Duodenal mucosa (tissue), 2 donors: Measurements from ENCODE around the gene DSCAML1.

Experiments
- H3K27ac ChIP-seq: one replicate; pipeline ENCODE4 v1.7.0; 2013; ENCODE audit warnings: low read depth, low read length
- H3K27me3 ChIP-seq, 2 donors: one replicate each; pipeline ENCODE4 v1.7.0; 2013; ENCODE audit warnings: low read length in 2 of 2, control low read depth in 1 of 2; ENCODE audit not compliant: insufficient read depth in 2 of 2, control insufficient read depth in 1 of 2
- H3K36me3 ChIP-seq, 2 donors: one replicate each; pipeline ENCODE4 v1.7.0; 2013; ENCODE audit warnings: low read length in 2 of 2, control low read depth in 1 of 2; ENCODE audit not compliant: insufficient read depth in 2 of 2, control insufficient read depth in 1 of 2
- H3K4me1 ChIP-seq, 2 donors: one replicate each; pipeline ENCODE4 v1.7.0; 2013; ENCODE audit warnings: low read length in 2 of 2, control low read depth in 1 of 2; ENCODE audit not compliant: insufficient read depth in 2 of 2, control insufficient read depth in 1 of 2
- H3K4me3 ChIP-seq, 2 donors: one replicate each; pipeline ENCODE4 v1.7.0; 2013; ENCODE audit warnings: low read length in 2 of 2, low read depth in 1 of 2
- H3K9ac ChIP-seq, 2 donors: one replicate each; pipeline ENCODE4 v1.7.0; 2013; ENCODE audit warnings: low read length in 2 of 2, low read depth in 1 of 2
- H3K9me3 ChIP-seq, 2 donors: one replicate each; pipeline ENCODE4 v1.7.0; 2013; ENCODE audit warnings: low read length in 2 of 2, control low read depth in 1 of 2; ENCODE audit not compliant: control insufficient read depth in 1 of 2

The DSCAML1 gene

GRCh38 chr11:117442049-117442868 lies 354.8 kb downstream of the DSCAML1 start:
- Histone ChIP-seq H3K4me3 (no peak overlapping the region), H3K36me3 (no peaks in the 10 kb centered on the region), H3K9me3 (no peaks in the 10 kb centered on the region), H3K27me3 (peaks cover 17% of the 10 kb centered on the region in 2 donors), H3K27ac (no peak overlapping the region), H3K9ac (no peak overlapping the region), H3K4me1 (no peaks in the 10 kb centered on the region)

- H3K27ac ChIP-seq: no peak overlapping the region
- H3K4me1 ChIP-seq: no peaks in the 10 kb centered on the region
- no peaks in the 10 kb centered on the region for H3K36me3 ChIP-seq
- H3K27me3 ChIP-seq: peaks cover 17% of the 10 kb centered on the region in 2 donors
- H3K9me3 ChIP-seq: no peaks in the 10 kb centered on the region
- no peak overlapping the region for H3K4me3 ChIP-seq
- no peak overlapping the region for H3K9ac ChIP-seq
Observed at GRCh38 chr11:117441146-117441975, 355.7 kb downstream of the DSCAML1 start.

- H3K27ac ChIP-seq: no peak overlapping the region
- no peaks in the 10 kb centered on the region for H3K36me3 ChIP-seq
Observed at GRCh38 chr11:117440258-117440657, 356.8 kb downstream of the DSCAML1 start.

GRCh38 chr11:117439256-117439655 lies 357.8 kb downstream of the DSCAML1 start:
- H3K9ac ChIP-seq: no peak overlapping the region
- no peaks in the 10 kb centered on the region for H3K9me3 ChIP-seq
- peaks cover 15 to 16% of the 10 kb centered on the region in 2 donors for H3K27me3 ChIP-seq
- H3K27ac ChIP-seq: no peak overlapping the region
- H3K36me3 ChIP-seq: no peaks in the 10 kb centered on the region
- H3K4me1 ChIP-seq: no peaks in the 10 kb centered on the region
- no peak overlapping the region for H3K4me3 ChIP-seq

More at GRCh38 chr11:117440258-117440657, 356.8 kb downstream of the DSCAML1 start:
- Histone ChIP-seq H3K4me1 (no peaks in the 10 kb centered on the region), H3K4me3 (no peak overlapping the region), H3K27me3 (peaks cover 15 to 17% of the 10 kb centered on the region in 2 donors), H3K9me3 (no peaks in the 10 kb centered on the region), H3K9ac (no peak overlapping the region)

- Histone ChIP-seq H3K9me3 (no peaks in the 10 kb centered on the region), H3K4me1 (no peaks in the 10 kb centered on the region), H3K4me3 (no peak overlapping the region), H3K27me3 (peaks cover 8 to 9% of the 10 kb centered on the region in 2 donors), H3K36me3 (no peaks in the 10 kb centered on the region), H3K9ac (no peak overlapping the region), H3K27ac (no peak overlapping the region)
Observed at GRCh38 chr11:117438371-117439000, 358.5 kb downstream of the DSCAML1 start.

GRCh38 chr11:117437791-117438130 lies 359.3 kb downstream of the DSCAML1 start:
- H3K27me3 ChIP-seq: peaks cover 3 to 4% of the 10 kb centered on the region in 2 donors
- H3K9ac ChIP-seq: no peak overlapping the region
- no peaks in the 10 kb centered on the region for H3K9me3 ChIP-seq
- no peaks in the 10 kb centered on the region for H3K36me3 ChIP-seq
- no peak overlapping the region for H3K4me3 ChIP-seq
- H3K4me1 ChIP-seq: no peaks in the 10 kb centered on the region
- H3K27ac ChIP-seq: no peak overlapping the region

- Histone ChIP-seq H3K9ac (no peak overlapping the region), H3K4me1 (no peaks in the 10 kb centered on the region), H3K4me3 (no peak overlapping the region), H3K36me3 (no peaks in the 10 kb centered on the region), H3K27me3 (peaks cover 0 to 4% of the 10 kb centered on the region in 2 donors), H3K27ac (no peak overlapping the region), H3K9me3 (no peaks in the 10 kb centered on the region)
Observed at GRCh38 chr11:117437041-117437790, 359.8 kb downstream of the DSCAML1 start.

- Histone ChIP-seq H3K4me3 (no peak overlapping the region), H3K27me3 (peaks cover 0 to 4% of the 10 kb centered on the region in 2 donors), H3K36me3 (no peaks in the 10 kb centered on the region), H3K4me1 (no peaks in the 10 kb centered on the region), H3K9ac (no peak overlapping the region), H3K27ac (no peak overlapping the region), H3K9me3 (no peaks in the 10 kb centered on the region)
Observed at GRCh38 chr11:117435326-117435725, 361.7 kb downstream of the DSCAML1 start.

GRCh38 chr11:117434481-117434880 lies 362.5 kb downstream of the DSCAML1 start:
- no peaks in the 10 kb centered on the region for H3K9me3 ChIP-seq
- H3K4me1 ChIP-seq: no peaks in the 10 kb centered on the region
- H3K27ac ChIP-seq: no peak overlapping the region
- no peak overlapping the region for H3K9ac ChIP-seq
- H3K27me3 ChIP-seq: peaks cover 0 to 4% of the 10 kb centered on the region in 2 donors
- H3K36me3 ChIP-seq: no peaks in the 10 kb centered on the region
- H3K4me3 ChIP-seq: no peak overlapping the region
